ENCODE data around the gene CRYL1.

CRYL1 gene

GRCh38 chr13:20482275-20482761 lies 43.3 kb downstream of the CRYL1 start (continued):
- no peak for TF ChIP-seq ZNF518A (tag by site-specific recombination; conservative IDR thresholded peaks at IDR 0.05; ENCODE audit: low read depth)
- no peak for TF ChIP-seq ZNF677 (tag by site-specific recombination; IDR thresholded peaks at IDR 0.05)
- no peak for TF ChIP-seq ZNF266 (tag by site-specific recombination; IDR thresholded peaks at IDR 0.05; ENCODE audit: low read depth)
- TF ChIP-seq ZNF302 (tag by site-specific recombination; IDR thresholded peaks at IDR 0.05; ENCODE audit: low read depth) = no peak
- TF ChIP-seq ZNF133 (tag by site-specific recombination; IDR thresholded peaks at IDR 0.05) = no peak
- TF ChIP-seq ZNF404 (tag by site-specific recombination; IDR thresholded peaks at IDR 0.05) = no peak
- no peak for TF ChIP-seq ZFP69B (tag by site-specific recombination; IDR thresholded peaks at IDR 0.05)
- no peak for TF ChIP-seq ZNF292 (tag by site-specific recombination; IDR thresholded peaks at IDR 0.05; ENCODE audit: borderline replicate concordance, low read depth)
- no peak for TF ChIP-seq PRDM1 (tag by site-specific recombination; IDR thresholded peaks at IDR 0.05)
- no peak for TF ChIP-seq ZNF174 (tag by site-specific recombination; IDR thresholded peaks at IDR 0.05)
- no peak for TF ChIP-seq YY2 (tag by site-specific recombination; IDR thresholded peaks at IDR 0.05)
- no peak for TF ChIP-seq BCL6B (tag by site-specific recombination; IDR thresholded peaks at IDR 0.05)
- no peak for TF ChIP-seq ZSCAN23 (tag by site-specific recombination; IDR thresholded peaks at IDR 0.05)
- TF ChIP-seq INSM2 (tag by site-specific recombination; IDR thresholded peaks at IDR 0.05) = no peak
- no peak for TF ChIP-seq ZNF223 (tag by site-specific recombination; IDR thresholded peaks at IDR 0.05)
- TF ChIP-seq ZNF155 (tag by site-specific recombination; IDR thresholded peaks at IDR 0.05) = no peak
- peak; percentile 59 for TF ChIP-seq ZNF449 (tag by site-specific recombination; IDR thresholded peaks at IDR 0.05)
- no peak for TF ChIP-seq ZNF146 (tag by site-specific recombination; IDR thresholded peaks at IDR 0.05)
- TF ChIP-seq SETDB1 (IDR thresholded peaks at IDR 0.05; ENCODE audit: insufficient read length, low read length) = no peak
- TF ChIP-seq ZNF350 (tag by site-specific recombination; IDR thresholded peaks at IDR 0.05) = no peak
- TF ChIP-seq GLI4 (tag by site-specific recombination; IDR thresholded peaks at IDR 0.05) = no peak
- TF ChIP-seq ZBTB44 (tag by site-specific recombination; IDR thresholded peaks at IDR 0.05) = no peak
- TF ChIP-seq TCF7L2 (IDR thresholded peaks at IDR 0.05; ENCODE audit: borderline replicate concordance, low read depth, low read length) = peak; percentile 60; the same call in 1 of the 2 replicates
- TF ChIP-seq AEBP2 (tag by site-specific recombination; IDR thresholded peaks at IDR 0.05; ENCODE audit: borderline replicate concordance) = no peak
- no peak for TF ChIP-seq ZNF707 (tag by site-specific recombination; IDR thresholded peaks at IDR 0.05)
- TF ChIP-seq TRIM28 (IDR thresholded peaks at IDR 0.05; ENCODE audit: borderline replicate concordance, low read length) = no peak
- TF ChIP-seq ZNF626 (tag by site-specific recombination; IDR thresholded peaks at IDR 0.05) = no peak
- no peak for TF ChIP-seq ZNF830 (tag by site-specific recombination; IDR thresholded peaks at IDR 0.05; ENCODE audit: low read depth)
- no peak for TF ChIP-seq ZNF10 (tag by site-specific recombination; IDR thresholded peaks at IDR 0.05)
